D721Med (cell line): ENCODE data around the gene NTRK2.

Source experiments
- DNase-seq: peaks from one replicate; pipeline ENCODE4 v3.0.0; 2011; ENCODE audit warnings: low spot score; ENCODE audit not compliant: insufficient read length
- FAIRE-seq: peaks from 2 replicates; lab custom pipeline; 2011; peaks lifted over from hg19 to GRCh38; lab: Jason Lieb, UNC
- TF ChIP-seq, protein P1 (sequence below): IDR thresholded peaks from 2 replicates; pipeline ENCODE4 v1.5.1; 2012; ENCODE audit warnings: mild to moderate bottlenecking, control low read depth; ENCODE audit not compliant: insufficient read depth; ENCODE audit errors: missing control alignments

NTRK2 gene

DNA sequence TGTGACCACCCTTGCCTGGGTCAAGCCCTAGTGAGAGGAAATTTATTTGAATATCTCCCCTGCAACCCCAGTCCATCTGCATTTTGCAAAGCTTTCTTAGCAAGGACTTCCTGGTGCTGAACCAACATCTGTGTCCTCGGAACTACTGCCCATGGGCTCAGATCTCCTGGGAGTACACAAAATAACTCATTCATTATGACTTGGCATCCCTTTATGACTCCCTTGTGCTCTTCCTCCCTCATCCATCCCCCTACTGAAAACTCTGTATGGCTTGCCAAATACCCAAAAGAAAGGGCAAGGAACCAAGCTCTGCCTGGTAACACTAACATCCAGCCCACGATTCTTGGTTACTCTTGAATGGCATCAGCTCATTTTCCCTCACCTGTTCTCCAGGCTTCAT, 368.5 kb downstream of the NTRK2 start:
- TF ChIP-seq, protein P1, sequence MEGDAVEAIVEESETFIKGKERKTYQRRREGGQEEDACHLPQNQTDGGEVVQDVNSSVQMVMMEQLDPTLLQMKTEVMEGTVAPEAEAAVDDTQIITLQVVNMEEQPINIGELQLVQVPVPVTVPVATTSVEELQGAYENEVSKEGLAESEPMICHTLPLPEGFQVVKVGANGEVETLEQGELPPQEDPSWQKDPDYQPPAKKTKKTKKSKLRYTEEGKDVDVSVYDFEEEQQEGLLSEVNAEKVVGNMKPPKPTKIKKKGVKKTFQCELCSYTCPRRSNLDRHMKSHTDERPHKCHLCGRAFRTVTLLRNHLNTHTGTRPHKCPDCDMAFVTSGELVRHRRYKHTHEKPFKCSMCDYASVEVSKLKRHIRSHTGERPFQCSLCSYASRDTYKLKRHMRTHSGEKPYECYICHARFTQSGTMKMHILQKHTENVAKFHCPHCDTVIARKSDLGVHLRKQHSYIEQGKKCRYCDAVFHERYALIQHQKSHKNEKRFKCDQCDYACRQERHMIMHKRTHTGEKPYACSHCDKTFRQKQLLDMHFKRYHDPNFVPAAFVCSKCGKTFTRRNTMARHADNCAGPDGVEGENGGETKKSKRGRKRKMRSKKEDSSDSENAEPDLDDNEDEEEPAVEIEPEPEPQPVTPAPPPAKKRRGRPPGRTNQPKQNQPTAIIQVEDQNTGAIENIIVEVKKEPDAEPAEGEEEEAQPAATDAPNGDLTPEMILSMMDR, result no peak
- FAIRE-seq (no peak), DNase-seq (no peak)

DNA sequence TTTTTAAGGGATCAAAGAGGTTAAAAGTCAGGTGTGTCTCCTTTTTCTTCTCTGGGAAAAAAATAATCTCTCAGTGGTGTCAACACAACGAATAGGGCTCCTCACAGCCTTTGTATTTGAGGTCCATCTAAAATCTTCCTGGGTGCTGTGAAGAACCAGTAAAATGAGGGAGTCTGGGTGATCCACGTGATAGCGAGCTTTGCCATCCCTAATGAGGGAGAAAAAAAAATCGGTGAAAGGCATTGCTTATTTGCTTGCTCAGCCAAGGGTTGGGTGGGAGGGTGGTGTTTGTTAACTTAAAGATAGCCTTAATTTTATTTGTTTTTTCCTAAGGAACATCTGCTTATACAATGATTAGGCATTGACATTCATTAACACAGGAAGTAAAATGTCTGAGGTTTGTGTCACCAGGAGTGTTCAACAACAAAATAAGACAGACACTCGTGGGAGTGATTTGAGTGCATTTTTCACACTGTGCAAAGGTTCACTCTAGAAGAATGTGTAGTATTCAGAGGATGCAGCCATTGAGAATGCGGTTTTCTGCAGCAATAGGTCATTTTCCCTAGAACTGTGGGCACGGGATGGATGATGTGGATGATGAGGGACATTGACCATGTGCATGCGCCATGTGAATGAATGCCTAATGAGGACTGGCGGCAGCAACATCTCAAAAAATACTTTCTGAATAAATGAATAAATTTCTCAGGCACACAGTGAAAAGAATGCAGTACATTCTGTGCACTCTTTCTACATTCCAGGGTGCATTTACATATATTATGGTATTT, 369.5 kb downstream of the NTRK2 start:
- TF ChIP-seq, protein P1, result no peak
- no peak for DNase-seq
- no peak for FAIRE-seq

DNA sequence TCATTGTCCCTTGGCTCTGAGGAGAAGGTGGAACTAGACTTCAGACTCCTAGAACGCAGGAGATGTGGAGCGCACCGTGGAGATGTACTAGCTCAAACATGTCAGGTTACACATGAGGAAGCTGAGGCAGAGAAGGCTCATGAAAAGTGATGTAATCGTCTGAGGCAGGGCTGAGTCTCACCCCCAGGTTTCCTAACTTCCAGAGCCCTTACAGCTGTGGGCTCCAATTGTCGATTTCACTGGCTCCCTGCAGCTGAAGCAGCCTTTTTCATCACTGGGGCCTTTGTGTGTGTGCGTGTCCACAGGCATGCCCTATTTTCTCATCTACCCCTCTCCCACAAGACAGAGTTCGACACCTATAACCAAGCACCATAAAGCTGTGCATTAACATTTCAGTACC, 370.6 kb downstream of the NTRK2 start:
- no peak for DNase-seq
- TF ChIP-seq, protein P1, result no peak
- FAIRE-seq, result no peak

DNA sequence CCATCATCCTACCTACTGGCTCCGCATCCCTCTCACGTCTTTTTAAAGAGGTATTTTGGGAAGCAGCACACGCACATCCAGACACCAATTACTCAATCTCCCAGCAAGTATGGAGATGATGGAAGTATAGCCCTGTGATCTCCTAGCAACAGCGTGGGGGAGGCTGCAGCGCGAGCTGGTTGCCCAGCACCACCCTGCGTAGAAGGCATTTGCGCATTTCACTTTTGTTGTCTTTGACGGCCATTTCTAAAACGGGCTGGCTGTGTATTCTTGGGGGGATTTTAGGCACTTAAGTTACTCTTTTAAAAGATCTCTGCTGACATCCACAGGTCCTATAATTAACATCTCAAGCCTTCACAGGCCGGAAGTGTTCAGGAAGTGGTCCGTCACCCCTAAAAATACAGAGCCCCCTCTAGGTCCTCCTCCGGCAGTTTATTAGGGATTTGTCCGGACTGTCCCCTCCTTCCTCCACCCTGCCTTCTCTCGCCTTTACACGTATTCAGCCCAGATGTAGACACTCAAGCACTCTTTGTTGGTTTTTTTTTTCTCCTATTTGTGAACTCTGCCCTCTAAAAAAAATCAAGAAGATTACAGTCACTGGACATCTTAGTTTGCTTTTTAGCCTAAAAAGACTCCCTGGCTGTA, 371.4 kb downstream of the NTRK2 start:
- TF ChIP-seq, protein P1, result no peak
- DNase-seq, result no peak
- no peak for FAIRE-seq

DNA sequence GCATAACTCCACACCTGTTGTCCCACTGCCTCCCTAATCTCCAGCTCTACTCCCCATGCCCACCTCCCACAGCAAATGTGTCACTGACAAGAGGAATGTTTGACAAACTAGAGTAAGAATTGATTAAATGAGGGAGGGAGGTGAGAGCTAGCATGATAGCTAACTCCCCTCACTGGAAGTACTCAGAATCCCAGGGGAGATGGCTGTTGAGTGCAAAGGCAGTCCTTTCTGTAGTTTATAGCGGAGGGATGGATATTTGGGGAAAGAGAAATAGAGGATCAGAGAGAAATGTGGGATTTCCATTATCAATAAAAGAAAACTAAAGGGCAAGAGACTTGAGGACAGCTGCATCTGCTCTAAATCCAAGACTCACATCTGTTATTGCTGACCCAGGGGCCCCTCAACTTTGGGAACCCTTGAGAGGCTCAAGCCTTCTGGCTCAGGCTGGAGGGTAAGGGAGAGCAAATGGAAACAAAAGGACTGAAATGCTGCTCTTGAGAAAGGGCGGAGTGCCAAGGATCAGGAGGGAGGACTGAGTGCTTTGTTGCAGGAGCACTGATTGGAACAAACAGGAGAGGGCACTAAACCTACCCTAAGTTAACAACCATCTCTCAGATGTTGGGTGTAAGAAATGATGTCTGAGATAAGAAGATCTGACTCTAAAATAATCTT, 372.1 kb downstream of the NTRK2 start:
- FAIRE-seq (no peak), DNase-seq (no peak)
- TF ChIP-seq, protein P1, result no peak

DNA sequence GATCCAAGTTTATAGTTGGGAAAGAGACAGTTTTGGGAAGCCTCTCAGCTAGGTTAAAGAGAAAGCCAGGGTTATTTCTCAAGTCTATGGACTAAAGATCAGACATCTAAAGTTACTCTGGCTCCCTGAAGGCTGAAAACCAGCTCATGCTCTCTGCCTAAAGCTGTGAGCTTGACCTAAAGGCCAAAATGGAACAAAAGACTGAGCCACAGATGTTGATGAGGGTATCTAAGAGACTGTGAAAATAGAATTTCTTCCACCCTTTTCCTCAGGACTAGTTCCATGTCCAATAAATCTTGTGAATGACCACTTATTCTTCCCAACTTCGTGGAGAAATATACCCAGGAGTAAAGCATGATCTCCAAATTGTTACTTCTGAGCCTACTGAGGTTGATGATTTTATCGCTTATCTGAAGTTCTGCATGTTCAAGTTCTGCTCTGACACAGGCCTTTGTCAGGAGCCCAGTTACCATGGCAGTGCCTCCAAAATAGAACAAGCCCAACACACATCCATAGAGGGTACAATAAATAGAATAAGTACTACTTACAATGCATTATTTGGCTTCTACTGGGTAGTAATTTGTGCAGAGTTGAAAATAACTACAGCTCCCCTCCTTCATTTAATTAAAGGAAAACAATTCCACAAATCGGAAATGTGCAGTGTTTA, 373.6 kb downstream of the NTRK2 start:
- TF ChIP-seq, protein P1, result no peak
- FAIRE-seq, result no peak

More for the DNA sequence above, 373.6 kb downstream of the NTRK2 start:
- DNase-seq, result no peak
